Endothelial cell (in vitro differentiated cells): Measurements from ENCODE around the gene POLR2H. TPM values are rescaled to one million over a fixed set of nuclear protein-coding genes. Genes with fewer than 3 reads are reported as not detected.
"Not testable (repeated sequence)": the region's sequence is repeated elsewhere in the genome, so short reads cannot be mapped to it uniquely, and the experiment has no call there.

Source experiments
- DNase-seq: peaks from one replicate; pipeline ENCODE4 v3.0.0; 2021; ENCODE audit warnings: low spot score
- H3K27ac Mint-ChIP-seq: one replicate; pipeline ENCODE4 v1.8.0; 2021; ENCODE audit warnings: mixed read lengths, inconsistent platforms; ENCODE audit not compliant: unreplicated experiment
- H3K27me3 Mint-ChIP-seq: one replicate; pipeline ENCODE4 v1.8.0; 2021; ENCODE audit warnings: mild to moderate bottlenecking, moderate library complexity, mixed read lengths, inconsistent platforms; ENCODE audit not compliant: unreplicated experiment
- H3K36me3 Mint-ChIP-seq: one replicate; pipeline ENCODE4 v1.8.0; 2021; ENCODE audit warnings: mild to moderate bottlenecking, low read depth, mixed read lengths, inconsistent platforms; ENCODE audit not compliant: unreplicated experiment
- H3K4me1 Mint-ChIP-seq: one replicate; pipeline ENCODE4 v1.8.0; 2021; ENCODE audit warnings: mild to moderate bottlenecking, mixed read lengths, inconsistent platforms; ENCODE audit not compliant: unreplicated experiment
- H3K4me3 Mint-ChIP-seq: one replicate; pipeline ENCODE4 v1.8.0; 2021; ENCODE audit warnings: mild to moderate bottlenecking, mixed read lengths, inconsistent platforms; ENCODE audit not compliant: unreplicated experiment
- H3K9me3 Mint-ChIP-seq: one replicate; pipeline ENCODE4 v1.8.0; 2021; ENCODE audit warnings: mixed read lengths, inconsistent platforms; ENCODE audit not compliant: unreplicated experiment
- CTCF ChIP-seq: fragments of 200-600 bp; sonication (generic); IDR thresholded peaks from one replicate; pipeline ENCODE4 v1.5.0; 2021; ENCODE audit warnings: antibody characterized with exemption; ENCODE audit not compliant: unreplicated experiment
- total RNA-seq: library from RNA; stranded (reverse); fragmentation: NEBNext Ultra II Directional; extraction: Animal tissue kit (Norgen Biotek cat#: 25700); gene quantifications from one replicate; pipeline ENCODE4 v1.2.1, GENCODE V29; 2021; ENCODE audit not compliant: unreplicated experiment

The POLR2H gene
- total RNA-seq, 1 donor from 2014 or later = 56.1 TPM

GRCh38 chr3:184337399-184337714, 24.2 kb upstream of the POLR2H start, which contains the start of gene FAM131A:
Gene FAM131A, plus strand, starts transcription at chr3:184337600. Its CDS starts 31 bp downstream, at chr3:184337631.
- H3K4me3 Mint-ChIP-seq = peak within 1 kb of the TSS; percentile 94
- no peak for DNase-seq
- peaks cover 65% of the 10 kb centered on the region for H3K4me1 Mint-ChIP-seq
- TF ChIP-seq CTCF = no peak
- H3K27ac Mint-ChIP-seq = peak within 1 kb of the TSS; percentile 94
- H3K9me3 Mint-ChIP-seq = no peaks in the 10 kb centered on the region
- H3K27me3 Mint-ChIP-seq = peaks cover 38% of the 10 kb centered on the region
- H3K36me3 Mint-ChIP-seq = peaks cover 41% of the 10 kb centered on the region

- peak overlapping the region; percentile 90 for H3K27ac Mint-ChIP-seq
Measured at GRCh38 chr3:184337981-184338380, 23.5 kb upstream of the POLR2H start.

GRCh38 chr3:184338511-184338945, 23.0 kb upstream of the POLR2H start:
- H3K9me3 Mint-ChIP-seq = no peaks in the 10 kb centered on the region
- H3K4me3 Mint-ChIP-seq = peak overlapping the region; percentile 94
- DNase-seq = peak; percentile 82
- peaks cover 34% of the 10 kb centered on the region for H3K27me3 Mint-ChIP-seq
- peak; percentile 29 for TF ChIP-seq CTCF
- H3K27ac Mint-ChIP-seq = peak overlapping the region; percentile 90
- H3K4me1 Mint-ChIP-seq = peaks cover 56% of the 10 kb centered on the region
- peaks cover 38% of the 10 kb centered on the region for H3K36me3 Mint-ChIP-seq

More at GRCh38 chr3:184337981-184338380, 23.5 kb upstream of the POLR2H start:
- peak overlapping the region; percentile 94 for H3K4me3 Mint-ChIP-seq
- H3K27me3 Mint-ChIP-seq = peaks cover 37% of the 10 kb centered on the region
- H3K36me3 Mint-ChIP-seq = peaks cover 40% of the 10 kb centered on the region
- no peak for TF ChIP-seq CTCF
- H3K4me1 Mint-ChIP-seq = peaks cover 61% of the 10 kb centered on the region
- DNase-seq = no peak
- no peaks in the 10 kb centered on the region for H3K9me3 Mint-ChIP-seq

GRCh38 chr3:184339001-184339400, 22.5 kb upstream of the POLR2H start:
- no peak for TF ChIP-seq CTCF
- no peak for DNase-seq
- peaks cover 33% of the 10 kb centered on the region for H3K36me3 Mint-ChIP-seq
- peak overlapping the region; percentile 64 for H3K27ac Mint-ChIP-seq
- H3K4me3 Mint-ChIP-seq = peak overlapping the region; percentile 42
- H3K4me1 Mint-ChIP-seq = peaks cover 51% of the 10 kb centered on the region
- peaks cover 29% of the 10 kb centered on the region for H3K27me3 Mint-ChIP-seq
- no peaks in the 10 kb centered on the region for H3K9me3 Mint-ChIP-seq

- peaks cover 45% of the 10 kb centered on the region for H3K4me1 Mint-ChIP-seq
- H3K27ac Mint-ChIP-seq, DNase-seq, H3K9me3 Mint-ChIP-seq, H3K4me3 Mint-ChIP-seq: not testable (repeated sequence)
- H3K27me3 Mint-ChIP-seq = peaks cover 26% of the 10 kb centered on the region
- H3K36me3 Mint-ChIP-seq = peaks cover 29% of the 10 kb centered on the region
Measured at GRCh38 chr3:184339451-184340135, 21.9 kb upstream of the POLR2H start.
